ENCODE results near the gene TCF7L2.

GRCh38 chr10:112979927-112980326, 29.9 kb downstream of the TCF7L2 start:
- TF ChIP-seq, protein P1, sequence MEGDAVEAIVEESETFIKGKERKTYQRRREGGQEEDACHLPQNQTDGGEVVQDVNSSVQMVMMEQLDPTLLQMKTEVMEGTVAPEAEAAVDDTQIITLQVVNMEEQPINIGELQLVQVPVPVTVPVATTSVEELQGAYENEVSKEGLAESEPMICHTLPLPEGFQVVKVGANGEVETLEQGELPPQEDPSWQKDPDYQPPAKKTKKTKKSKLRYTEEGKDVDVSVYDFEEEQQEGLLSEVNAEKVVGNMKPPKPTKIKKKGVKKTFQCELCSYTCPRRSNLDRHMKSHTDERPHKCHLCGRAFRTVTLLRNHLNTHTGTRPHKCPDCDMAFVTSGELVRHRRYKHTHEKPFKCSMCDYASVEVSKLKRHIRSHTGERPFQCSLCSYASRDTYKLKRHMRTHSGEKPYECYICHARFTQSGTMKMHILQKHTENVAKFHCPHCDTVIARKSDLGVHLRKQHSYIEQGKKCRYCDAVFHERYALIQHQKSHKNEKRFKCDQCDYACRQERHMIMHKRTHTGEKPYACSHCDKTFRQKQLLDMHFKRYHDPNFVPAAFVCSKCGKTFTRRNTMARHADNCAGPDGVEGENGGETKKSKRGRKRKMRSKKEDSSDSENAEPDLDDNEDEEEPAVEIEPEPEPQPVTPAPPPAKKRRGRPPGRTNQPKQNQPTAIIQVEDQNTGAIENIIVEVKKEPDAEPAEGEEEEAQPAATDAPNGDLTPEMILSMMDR (IDR thresholded peaks at IDR 0.05): no peak
- no peak for TF ChIP-seq POLR2A (IDR thresholded peaks at IDR 0.05)
